Endothelial cell of umbilical vein (primary cell): Measurements from ENCODE around the gene EZH1.

Experiments used
- EZH2 ChIP-seq: IDR thresholded peaks from 2 replicates; pipeline ENCODE4 v1.6.1; 2012; ENCODE audit warnings: borderline replicate concordance, low read depth, mild to moderate bottlenecking, moderate library complexity, low read length, inconsistent platforms; ENCODE audit not compliant: severe bottlenecking
- FOS ChIP-seq: IDR thresholded peaks from 2 replicates; pipeline ENCODE4 v1.6.1; 2011; ENCODE audit warnings: mild to moderate bottlenecking, low read length, moderate library complexity, borderline replicate concordance; ENCODE audit not compliant: insufficient read depth
- JUN ChIP-seq: IDR thresholded peaks from 2 replicates; pipeline ENCODE4 v1.6.1; 2011; ENCODE audit warnings: borderline replicate concordance, low read depth; ENCODE audit not compliant: insufficient read length, insufficient read depth
- MYC ChIP-seq: IDR thresholded peaks from one replicate; pipeline ENCODE4 v1.6.1; 2011; ENCODE audit warnings: mild to moderate bottlenecking, low read depth, low read length
- POLR2A ChIP-seq: IDR thresholded peaks from 2 replicates; pipeline ENCODE4 v1.6.1; 2012; ENCODE audit warnings: low read depth, mild to moderate bottlenecking, control low read depth, low read length
- POLR2AphosphoS5 ChIP-seq: IDR thresholded peaks from 2 replicates; pipeline ENCODE4 v1.6.1; 2012; ENCODE audit warnings: low read depth, mild to moderate bottlenecking, control low read depth, low read length, moderate library complexity; ENCODE audit not compliant: insufficient read depth
- TF ChIP-seq, protein P1 (sequence below), 2 donors: IDR thresholded peaks; 1 replicate in 1 of 2; 2 replicates in 1 of 2; pipeline ENCODE4 v1.5.1; 2011; ENCODE audit warnings: low read length in 2 of 2, mild to moderate bottlenecking in 2 of 2, moderate library complexity in 2 of 2, control low read depth in 1 of 2, inconsistent platforms in 1 of 2, low read depth in 1 of 2; ENCODE audit not compliant: insufficient read depth in 1 of 2; ENCODE audit errors: extremely low read depth in 1 of 2
- TF ChIP-seq, protein P2 (sequence below): IDR thresholded peaks from 2 replicates; pipeline ENCODE4 v1.6.1; 2011; ENCODE audit not compliant: insufficient read depth, insufficient read length

DNA sequence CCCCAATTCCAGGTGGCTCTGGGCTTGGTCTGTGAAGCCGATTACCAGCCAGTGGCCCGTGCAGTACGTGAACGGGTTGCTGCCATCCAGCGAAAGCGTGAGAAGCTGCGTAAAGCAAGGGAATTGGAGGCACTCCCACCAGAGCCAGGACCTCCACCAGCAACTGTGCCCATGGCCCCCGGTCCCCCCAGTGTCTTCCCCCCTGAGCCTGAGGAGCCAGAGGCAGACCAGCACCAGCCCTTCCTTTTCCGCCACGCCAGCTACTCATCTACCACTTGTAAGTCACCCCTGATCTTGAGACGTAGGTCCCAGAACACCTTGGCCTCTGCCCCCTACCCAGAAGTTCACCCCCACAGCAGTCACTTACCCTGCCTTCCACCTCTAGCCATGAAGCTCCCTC lies 42.4 kb upstream of the EZH1 start:
- TF ChIP-seq, protein P1, sequence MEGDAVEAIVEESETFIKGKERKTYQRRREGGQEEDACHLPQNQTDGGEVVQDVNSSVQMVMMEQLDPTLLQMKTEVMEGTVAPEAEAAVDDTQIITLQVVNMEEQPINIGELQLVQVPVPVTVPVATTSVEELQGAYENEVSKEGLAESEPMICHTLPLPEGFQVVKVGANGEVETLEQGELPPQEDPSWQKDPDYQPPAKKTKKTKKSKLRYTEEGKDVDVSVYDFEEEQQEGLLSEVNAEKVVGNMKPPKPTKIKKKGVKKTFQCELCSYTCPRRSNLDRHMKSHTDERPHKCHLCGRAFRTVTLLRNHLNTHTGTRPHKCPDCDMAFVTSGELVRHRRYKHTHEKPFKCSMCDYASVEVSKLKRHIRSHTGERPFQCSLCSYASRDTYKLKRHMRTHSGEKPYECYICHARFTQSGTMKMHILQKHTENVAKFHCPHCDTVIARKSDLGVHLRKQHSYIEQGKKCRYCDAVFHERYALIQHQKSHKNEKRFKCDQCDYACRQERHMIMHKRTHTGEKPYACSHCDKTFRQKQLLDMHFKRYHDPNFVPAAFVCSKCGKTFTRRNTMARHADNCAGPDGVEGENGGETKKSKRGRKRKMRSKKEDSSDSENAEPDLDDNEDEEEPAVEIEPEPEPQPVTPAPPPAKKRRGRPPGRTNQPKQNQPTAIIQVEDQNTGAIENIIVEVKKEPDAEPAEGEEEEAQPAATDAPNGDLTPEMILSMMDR (IDR thresholded peaks at IDR 0.05; ENCODE audit: extremely low read depth in 1 of 2, insufficient read depth in 1 of 2, low read depth in 1 of 2, low read length in 2 of 2) = no peak
- TF ChIP-seq EZH2 (no peak), JUN (no peak), POLR2AphosphoS5 (no peak), POLR2A (no peak), MYC (no peak), FOS (no peak)
- TF ChIP-seq, protein P2, sequence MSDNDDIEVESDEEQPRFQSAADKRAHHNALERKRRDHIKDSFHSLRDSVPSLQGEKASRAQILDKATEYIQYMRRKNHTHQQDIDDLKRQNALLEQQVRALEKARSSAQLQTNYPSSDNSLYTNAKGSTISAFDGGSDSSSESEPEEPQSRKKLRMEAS = no peak
